ENCODE data around the gene TRIP10.

- TF ChIP-seq CTCF (conservative IDR thresholded peaks at IDR 0.05; ENCODE audit: low read length) = peak; percentile 41; the same call in 1 of the 2 replicates
- TF ChIP-seq EZH2phosphoT487 (IDR thresholded peaks at IDR 0.05; ENCODE audit: borderline replicate concordance) = no peak
Observed at GRCh38 chr19:6733338-6734095, 6.0 kb upstream of the TRIP10 start.
